H1 (cell line): ENCODE measurements around the gene ST7L.

Source experiments
- EP300 ChIP-seq, 2 experiments: IDR thresholded peaks; 1 replicate in 1 of 2; 2 replicates in 1 of 2; pipeline ENCODE4 v1.6.1; 2011 to 2012; ENCODE audit warnings: low read depth in 2 of 2, low read length in 2 of 2, mild to moderate bottlenecking in 2 of 2, borderline replicate concordance in 1 of 2, inconsistent platforms in 1 of 2, moderate library complexity in 1 of 2
- POLR2A ChIP-seq, 2 experiments: IDR thresholded peaks; 1 replicate in 1 of 2; 2 replicates in 1 of 2; pipeline ENCODE4 v1.6.1; 2011; ENCODE audit warnings: low read depth in 2 of 2, low read length in 2 of 2, mild to moderate bottlenecking in 2 of 2; ENCODE audit errors: control extremely low read depth in 1 of 2

DNA sequence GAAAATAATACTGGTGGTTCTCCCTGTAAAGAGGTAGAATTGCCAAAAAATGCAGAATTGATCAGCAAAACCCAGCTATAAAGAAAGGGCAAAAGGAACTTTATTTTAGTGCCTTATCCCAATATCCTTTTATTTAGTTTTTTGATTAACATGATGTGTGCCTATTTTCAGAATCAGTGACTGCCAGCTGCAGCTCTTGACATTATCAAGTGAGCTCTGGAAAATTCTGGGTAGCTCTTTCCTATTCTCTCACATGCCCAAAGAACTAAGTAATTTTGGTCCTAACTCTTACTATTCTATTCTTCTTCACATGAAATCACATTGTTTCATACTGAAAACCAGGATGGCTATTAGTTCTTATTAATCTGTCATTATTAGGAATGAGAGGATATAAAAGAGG lies 88.1 kb downstream of the ST7L start:
- TF ChIP-seq EP300 (IDR thresholded peaks at IDR 0.05; ENCODE audit: borderline replicate concordance in 1 of 2, low read depth in 2 of 2, low read length in 2 of 2) (no peak), POLR2A (IDR thresholded peaks at IDR 0.05; ENCODE audit: control extremely low read depth in 1 of 2, low read depth in 2 of 2, low read length in 2 of 2) (no peak)
